Suprapubic skin (tissue), 4 donors: ENCODE results near the gene CLBA1.

Experiments
- EP300 ChIP-seq: sonication (generic); formaldehyde crosslinking; IDR thresholded peaks from one replicate; pipeline ENCODE4 v1.6.1; 2017; ENCODE audit warnings: antibody characterized with exemption
- POLR2AphosphoS5 ChIP-seq, 3 donors: sonication (generic); formaldehyde crosslinking; IDR thresholded peaks; one replicate each; pipeline ENCODE4 v1.6.1; 2017; ENCODE audit warnings: antibody characterized with exemption in 3 of 3
- TF ChIP-seq, protein P1 (sequence below), 2 donors: fragments of 200-600 bp in 1 of 2; fragments of 450-650 bp in 1 of 2; sonication (generic) in 1 of 2; IDR thresholded peaks; one replicate each; pipeline ENCODE4 v1.5.1; 2016 to 2019; ENCODE audit warnings: antibody characterized with exemption in 2 of 2, mild to moderate bottlenecking in 1 of 2, moderate library complexity in 1 of 2

DNA sequence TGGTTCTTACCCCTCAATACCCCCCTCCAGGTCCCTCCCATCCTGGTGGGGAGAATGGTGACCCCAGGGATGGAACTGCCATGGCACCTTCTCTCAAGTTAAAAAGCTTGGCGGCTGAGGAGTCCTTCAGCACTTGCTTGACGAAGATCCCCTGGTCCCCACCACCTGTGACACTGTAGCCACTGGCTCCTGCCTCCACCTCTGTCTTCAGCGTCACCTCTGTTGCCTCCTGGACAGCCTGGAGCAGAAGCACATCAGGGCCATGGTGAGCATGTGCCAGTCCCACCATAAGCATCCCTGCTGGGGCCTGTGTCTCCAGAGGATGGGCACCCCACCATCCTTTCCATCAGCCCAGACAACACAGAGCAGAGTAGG is 30.2 kb upstream of the CLBA1 start:
- TF ChIP-seq EP300 = no peak
- TF ChIP-seq POLR2AphosphoS5 (IDR thresholded peaks at IDR 0.05) = no peak
- TF ChIP-seq, protein P1, sequence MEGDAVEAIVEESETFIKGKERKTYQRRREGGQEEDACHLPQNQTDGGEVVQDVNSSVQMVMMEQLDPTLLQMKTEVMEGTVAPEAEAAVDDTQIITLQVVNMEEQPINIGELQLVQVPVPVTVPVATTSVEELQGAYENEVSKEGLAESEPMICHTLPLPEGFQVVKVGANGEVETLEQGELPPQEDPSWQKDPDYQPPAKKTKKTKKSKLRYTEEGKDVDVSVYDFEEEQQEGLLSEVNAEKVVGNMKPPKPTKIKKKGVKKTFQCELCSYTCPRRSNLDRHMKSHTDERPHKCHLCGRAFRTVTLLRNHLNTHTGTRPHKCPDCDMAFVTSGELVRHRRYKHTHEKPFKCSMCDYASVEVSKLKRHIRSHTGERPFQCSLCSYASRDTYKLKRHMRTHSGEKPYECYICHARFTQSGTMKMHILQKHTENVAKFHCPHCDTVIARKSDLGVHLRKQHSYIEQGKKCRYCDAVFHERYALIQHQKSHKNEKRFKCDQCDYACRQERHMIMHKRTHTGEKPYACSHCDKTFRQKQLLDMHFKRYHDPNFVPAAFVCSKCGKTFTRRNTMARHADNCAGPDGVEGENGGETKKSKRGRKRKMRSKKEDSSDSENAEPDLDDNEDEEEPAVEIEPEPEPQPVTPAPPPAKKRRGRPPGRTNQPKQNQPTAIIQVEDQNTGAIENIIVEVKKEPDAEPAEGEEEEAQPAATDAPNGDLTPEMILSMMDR (IDR thresholded peaks at IDR 0.05) = no peak
